SU-DHL-6 (cell line): ENCODE measurements around the gene LHFPL6.

Experiments used
- CTCF ChIP-seq: fragments of 200-600 bp; sonication (generic); IDR thresholded peaks from one replicate; pipeline ENCODE4 v1.5.1; 2017; ENCODE audit warnings: antibody characterized with exemption, mild to moderate bottlenecking, low read length, moderate library complexity; ENCODE audit not compliant: insufficient read depth, poor library complexity, severe bottlenecking
- EZH2phosphoT487 ChIP-seq: fragments of 200-600 bp; sonication (generic), shearing (Covaris generic); conservative IDR thresholded peaks from 2 replicates; pipeline ENCODE4 v1.6.1; 2018; ENCODE audit warnings: mild to moderate bottlenecking, antibody characterized with exemption, low read length, moderate library complexity, mixed read lengths

DNA sequence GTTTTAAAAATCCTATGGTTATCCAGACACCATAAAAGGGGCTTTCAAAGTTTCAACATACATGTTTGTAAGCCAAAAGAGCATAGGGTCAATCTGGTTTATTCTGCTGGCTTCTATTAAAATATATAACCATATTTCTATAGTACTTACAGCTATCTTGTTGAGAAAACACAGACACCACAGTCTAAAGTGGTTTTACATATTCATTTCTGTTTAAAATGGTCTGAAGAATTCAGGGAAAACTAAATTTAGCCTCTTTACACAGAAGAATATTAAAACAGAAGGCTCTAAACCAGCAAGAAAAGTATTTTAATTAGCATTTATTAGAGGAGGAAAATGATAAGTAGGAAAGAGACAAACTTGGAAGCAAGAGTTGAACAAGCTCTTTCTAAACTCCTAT, 203.9 kb downstream of the LHFPL6 start:
- TF ChIP-seq CTCF (no peak), EZH2phosphoT487 (no peak)
